H9 (cell line): ENCODE measurements around the gene SPRY2. TPM values are rescaled to one million over a fixed set of nuclear protein-coding genes. Genes with fewer than 3 reads are reported as not detected.

ENCODE experiments used
- DNase-seq: peaks from one replicate; pipeline ENCODE4 v3.0.0-alpha.2; 2017
- H2AFZ ChIP-seq: one replicate; pipeline ENCODE4 v1.6.1; 2013; ENCODE audit warnings: mild to moderate bottlenecking, low read length, control low read depth, moderate library complexity
- H2AK5ac ChIP-seq: 2 replicates; pipeline ENCODE4 v1.6.1; 2013; ENCODE audit warnings: low read length, control low read depth, mixed read lengths; ENCODE audit not compliant: insufficient read length
- H2BK120ac ChIP-seq: one replicate; pipeline ENCODE4 v1.6.1; 2013; ENCODE audit warnings: low read depth, mild to moderate bottlenecking, low read length, control low read depth, inconsistent platforms; ENCODE audit not compliant: poor library complexity, severe bottlenecking
- H2BK12ac ChIP-seq: 2 replicates; pipeline ENCODE4 v1.6.1; 2013; ENCODE audit warnings: low read length, control low read depth, mixed read lengths, low read depth; ENCODE audit not compliant: insufficient read length
- H2BK15ac ChIP-seq: 2 replicates; pipeline ENCODE4 v1.6.1; 2013; ENCODE audit warnings: low read depth, low read length, control low read depth
- H2BK20ac ChIP-seq: one replicate; pipeline ENCODE4 v1.6.1; 2013; ENCODE audit warnings: low read depth, mild to moderate bottlenecking, low read length, control low read depth, inconsistent platforms; ENCODE audit not compliant: poor library complexity, severe bottlenecking
- H2BK5ac ChIP-seq: 2 replicates; pipeline ENCODE4 v1.6.1; 2013; ENCODE audit warnings: low read length, control low read depth, mixed read lengths; ENCODE audit not compliant: insufficient read length
- H3K14ac ChIP-seq: 2 replicates; pipeline ENCODE4 v1.6.1; 2013; ENCODE audit warnings: low read length, control low read depth; ENCODE audit not compliant: insufficient read depth
- H3K18ac ChIP-seq: 2 replicates; pipeline ENCODE4 v1.6.1; 2013; ENCODE audit warnings: low read depth, mild to moderate bottlenecking, mixed read lengths, low read length, control low read depth; ENCODE audit not compliant: insufficient read length
- H3K23ac ChIP-seq: 2 replicates; pipeline ENCODE4 v1.6.1; 2013; ENCODE audit warnings: low read length, control low read depth, mixed read lengths, low read depth; ENCODE audit not compliant: insufficient read length
- H3K23me2 ChIP-seq: 2 replicates; pipeline ENCODE4 v1.6.1; 2013; ENCODE audit warnings: low read depth, mild to moderate bottlenecking, mixed read lengths, low read length, control low read depth; ENCODE audit not compliant: insufficient read length, poor library complexity, severe bottlenecking
- H3K27ac ChIP-seq: 2 replicates; pipeline ENCODE4 v1.5.1; 2013; ENCODE audit warnings: low read length, control low read depth, mixed read lengths, low read depth; ENCODE audit not compliant: insufficient read length
- H3K27me3 ChIP-seq: 2 replicates; pipeline ENCODE4 v1.6.1; 2013; ENCODE audit warnings: low read length, control low read depth, inconsistent platforms; ENCODE audit not compliant: insufficient read depth
- H3K4ac ChIP-seq: 2 replicates; pipeline ENCODE4 v1.6.1; 2013; ENCODE audit warnings: low read depth, mild to moderate bottlenecking, control low read depth, inconsistent platforms, low read length, moderate library complexity
- H3K4me1 ChIP-seq: 2 replicates; pipeline ENCODE4 v1.6.1; 2013; ENCODE audit warnings: low read length, control low read depth, inconsistent platforms; ENCODE audit not compliant: insufficient read depth
- H3K4me2 ChIP-seq: 2 replicates; pipeline ENCODE4 v1.6.1; 2013; ENCODE audit warnings: low read length, control low read depth, mixed read lengths; ENCODE audit not compliant: insufficient read length, insufficient read depth
- H3K56ac ChIP-seq: 2 replicates; pipeline ENCODE4 v1.6.1; 2013; ENCODE audit warnings: low read depth, mild to moderate bottlenecking, mixed read lengths, low read length, control low read depth; ENCODE audit not compliant: insufficient read length
- H3K79me1 ChIP-seq: 2 replicates; pipeline ENCODE4 v1.6.1; 2013; ENCODE audit warnings: low read depth, mild to moderate bottlenecking, moderate library complexity, low read length, control low read depth, inconsistent platforms; ENCODE audit not compliant: insufficient read depth, poor library complexity, severe bottlenecking
- H3K79me2 ChIP-seq: 2 replicates; pipeline ENCODE4 v1.6.1; 2013; ENCODE audit warnings: low read length, control low read depth, inconsistent platforms; ENCODE audit not compliant: insufficient read depth
- H3K9ac ChIP-seq: 2 replicates; pipeline ENCODE4 v1.6.1; 2013; ENCODE audit warnings: low read length, control low read depth, mixed read lengths; ENCODE audit not compliant: insufficient read length; ENCODE audit errors: extremely low read depth
- H3K9me3 ChIP-seq: one replicate; pipeline ENCODE4 v1.6.1; 2013; ENCODE audit warnings: low read depth, low read length, inconsistent platforms; ENCODE audit not compliant: control insufficient read depth
- H3T11ph ChIP-seq: one replicate; pipeline ENCODE4 v1.6.1; 2013; ENCODE audit warnings: mild to moderate bottlenecking, low read length, control low read depth, inconsistent platforms
- H4K20me1 ChIP-seq: one replicate; pipeline ENCODE4 v1.6.1; 2013; ENCODE audit not compliant: control insufficient read depth, insufficient read length, insufficient read depth
- H4K5ac ChIP-seq: 2 replicates; pipeline ENCODE4 v1.6.1; 2013; ENCODE audit warnings: low read depth, mild to moderate bottlenecking, mixed read lengths, low read length, control low read depth; ENCODE audit not compliant: insufficient read length
- H4K8ac ChIP-seq: replicated peaks from 2 replicates; pipeline ENCODE4 v1.6.1; 2013; ENCODE audit warnings: low read length, control low read depth, mixed read lengths, low read depth; ENCODE audit not compliant: insufficient read length
- H4K91ac ChIP-seq: 2 replicates; pipeline ENCODE4 v1.6.1; 2013; ENCODE audit warnings: low read depth, mild to moderate bottlenecking, moderate library complexity, mixed read lengths, low read length, control low read depth; ENCODE audit not compliant: insufficient read length
- H3K27ac Mint-ChIP-seq, 3 experiments: 2 replicates in 2 of 3; 3 replicates in 1 of 3; pipeline ENCODE4 v1.8.0; 2020 to 2021; ENCODE audit warnings: mixed read lengths in 3 of 3, mild to moderate bottlenecking in 1 of 3, moderate library complexity in 1 of 3
- H3K27me3 Mint-ChIP-seq: 2 replicates; pipeline ENCODE4 v1.8.0; 2021; ENCODE audit warnings: low read depth, mild to moderate bottlenecking, moderate library complexity, mixed read lengths
- H3K36me3 Mint-ChIP-seq, 3 experiments: 2 replicates in 2 of 3; 3 replicates in 1 of 3; pipeline ENCODE4 v1.8.0; 2020 to 2021; ENCODE audit warnings: low read depth in 3 of 3, mixed read lengths in 3 of 3; ENCODE audit not compliant: insufficient read depth in 1 of 3
- H3K4me1 Mint-ChIP-seq, 2 experiments: 2 replicates each; pipeline ENCODE4 v1.8.0; 2020; ENCODE audit warnings: mixed read lengths in 2 of 2
- H3K4me3 Mint-ChIP-seq, 2 experiments: 2 replicates in 1 of 2; 3 replicates in 1 of 2; pipeline ENCODE4 v1.8.0; 2020 to 2021; ENCODE audit warnings: mild to moderate bottlenecking in 2 of 2, mixed read lengths in 2 of 2, moderate library complexity in 1 of 2
- H3K9me3 Mint-ChIP-seq, 2 experiments: 2 replicates in 1 of 2; 3 replicates in 1 of 2; pipeline ENCODE4 v1.8.0; 2020; ENCODE audit warnings: mild to moderate bottlenecking in 2 of 2, mixed read lengths in 2 of 2, moderate library complexity in 1 of 2
- CTCF ChIP-seq: fragments of 200-600 bp; sonication (generic); conservative IDR thresholded peaks from 3 replicates; pipeline ENCODE4 v1.8.0; 2021; ENCODE audit warnings: antibody characterized with exemption, mild to moderate bottlenecking
- total RNA-seq: library from RNA; stranded (reverse); gene quantifications from 2 replicates; pipeline ENCODE4 v1.2.1, GENCODE V29; 2021

Gene SPRY2
- total RNA-seq, 1 experiment from 2014 or later, result 56.4 TPM

- no peak overlapping the region for H3K9ac ChIP-seq
- H3K4me2 ChIP-seq, result no peak overlapping the region
- H4K8ac ChIP-seq, result no peak overlapping the region
- no peaks in the 10 kb centered on the region for H3K27me3 ChIP-seq
- no peaks in the 10 kb centered on the region for H3K9me3 ChIP-seq
- no peak overlapping the region for H3K27ac ChIP-seq
- no peak overlapping the region for H2BK12ac ChIP-seq
- H4K5ac ChIP-seq, result no peak overlapping the region
- H3K4me1 ChIP-seq, result peaks cover 5% of the 10 kb centered on the region; the same call in 1 of the 2 replicates
- no peak overlapping the region for H3K23ac ChIP-seq
- H2AFZ ChIP-seq, result no peak overlapping the region
- no peaks in the 10 kb centered on the region for H3K79me2 ChIP-seq
- no peak overlapping the region for H4K91ac ChIP-seq
- H2AK5ac ChIP-seq, result no peak overlapping the region
- Mint-ChIP-seq H3K9me3 (peaks cover 0 to 4% of the 10 kb centered on the region in 2 experiments; a peak in 1 of 5 replicates), H3K4me3 (no peak overlapping the region), H3K27ac (peak overlapping the region; percentile 1 to 93 (median 15); a peak in 6 of 7 replicates), H3K36me3 (peaks cover 0 to 4% (median 4%) of the 10 kb centered on the region in 3 experiments; a peak in 2 of 7 replicates), H3K4me1 (peaks cover 26 to 29% of the 10 kb centered on the region in 2 experiments), H3K27me3 (no peaks in the 10 kb centered on the region)
- H3K18ac ChIP-seq, result no peak overlapping the region
- H3T11ph ChIP-seq, result no peak overlapping the region
- H2BK20ac ChIP-seq, result no peak overlapping the region
- no peak overlapping the region for H2BK120ac ChIP-seq
- H3K79me1 ChIP-seq, result no peaks in the 10 kb centered on the region
- H3K23me2 ChIP-seq, result peaks cover 2% of the 10 kb centered on the region
- H3K14ac ChIP-seq, result no peak overlapping the region
- no peak overlapping the region for H2BK5ac ChIP-seq
- no peak overlapping the region for H3K56ac ChIP-seq
- TF ChIP-seq CTCF, result no peak
- DNase-seq, result no peak
- H2BK15ac ChIP-seq, result no peak overlapping the region
- no peaks in the 10 kb centered on the region for H4K20me1 ChIP-seq
- H3K4ac ChIP-seq, result no peak overlapping the region
Measured at GRCh38 chr13:80360453-80360800, 19.5 kb upstream of the SPRY2 start.
